T-helper 1 cell treated with Interleukin-12 subunit alpha and Interleukin-12 subunit beta and Interleukin-4 antibody, amounts not matched to agents 30 μg/mL and 1 μg/mL, for 36 hours (primary cell): ENCODE data around the gene AGPAT2.
"Not testable (repeated sequence)": the region's sequence is repeated elsewhere in the genome, so short reads cannot be mapped to it uniquely, and the experiment has no call there.

Experiments
- H3K27ac Mint-ChIP-seq: one replicate; pipeline ENCODE4 v1.8.0; 2021; ENCODE audit warnings: mild to moderate bottlenecking, mixed read lengths
- H3K27me3 Mint-ChIP-seq: one replicate; pipeline ENCODE4 v1.8.0; 2021; ENCODE audit warnings: low read depth, mixed read lengths
- H3K36me3 Mint-ChIP-seq: one replicate; pipeline ENCODE4 v1.8.0; 2021; ENCODE audit warnings: low read depth, mixed read lengths
- H3K4me1 Mint-ChIP-seq: one replicate; pipeline ENCODE4 v1.8.0; 2021; ENCODE audit warnings: low read depth, mixed read lengths
- H3K4me3 Mint-ChIP-seq: one replicate; pipeline ENCODE4 v1.8.0; 2021; ENCODE audit warnings: mild to moderate bottlenecking, moderate library complexity, mixed read lengths
- H3K9me3 Mint-ChIP-seq: one replicate; pipeline ENCODE4 v1.8.0; 2021; ENCODE audit warnings: mixed read lengths

AGPAT2 gene

DNA sequence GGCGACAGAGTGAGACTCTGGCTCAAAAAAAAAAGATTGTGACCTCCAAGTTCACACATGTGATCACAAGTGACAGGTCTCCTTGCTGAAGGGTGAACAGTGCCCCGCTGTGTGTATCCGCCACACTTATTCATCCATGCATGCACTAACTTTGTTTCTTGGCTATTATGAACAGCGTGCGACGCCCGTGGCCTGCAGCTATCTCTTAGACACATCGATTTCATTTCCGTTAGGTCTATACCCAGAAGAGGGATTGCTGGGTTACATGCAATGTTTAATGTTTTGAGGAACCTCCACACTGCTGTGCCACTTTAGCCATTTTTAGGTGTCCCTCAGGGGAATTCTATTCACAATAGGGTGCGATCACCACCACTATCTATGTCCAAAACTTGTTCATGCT is 36.6 kb downstream of the AGPAT2 start:
- H3K4me3 Mint-ChIP-seq, result no peak overlapping the region
- H3K36me3 Mint-ChIP-seq, result no peaks in the 10 kb centered on the region
- H3K27me3 Mint-ChIP-seq, result peaks cover 9% of the 10 kb centered on the region
- no peaks in the 10 kb centered on the region for H3K4me1 Mint-ChIP-seq
- H3K9me3 Mint-ChIP-seq, result no peaks in the 10 kb centered on the region
- H3K27ac Mint-ChIP-seq, result no peak overlapping the region

DNA sequence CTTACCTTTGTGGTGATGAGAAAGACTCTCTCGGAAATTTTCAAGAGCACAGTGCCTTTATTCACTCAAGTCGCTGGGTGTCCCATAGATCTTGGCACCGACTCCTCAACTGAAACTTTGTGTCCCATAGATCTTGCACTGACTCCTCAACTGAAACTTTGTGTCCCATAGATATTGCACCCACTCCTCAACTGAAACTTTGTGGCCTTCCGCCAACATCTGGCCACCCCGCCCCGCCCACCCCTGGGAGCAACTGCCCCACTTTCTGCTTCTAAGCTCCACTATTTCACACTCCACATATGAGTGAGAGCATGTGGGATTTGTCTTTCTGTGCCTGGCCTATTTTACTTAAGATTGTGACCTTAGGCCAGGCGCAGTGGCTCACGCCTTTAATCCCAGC is 37.2 kb downstream of the AGPAT2 start:
- Mint-ChIP-seq H3K4me1 (no peaks in the 10 kb centered on the region), H3K27ac (no peak overlapping the region), H3K27me3 (peaks cover 9% of the 10 kb centered on the region), H3K9me3 (no peaks in the 10 kb centered on the region), H3K36me3 (no peaks in the 10 kb centered on the region), H3K4me3 (no peak overlapping the region)

DNA sequence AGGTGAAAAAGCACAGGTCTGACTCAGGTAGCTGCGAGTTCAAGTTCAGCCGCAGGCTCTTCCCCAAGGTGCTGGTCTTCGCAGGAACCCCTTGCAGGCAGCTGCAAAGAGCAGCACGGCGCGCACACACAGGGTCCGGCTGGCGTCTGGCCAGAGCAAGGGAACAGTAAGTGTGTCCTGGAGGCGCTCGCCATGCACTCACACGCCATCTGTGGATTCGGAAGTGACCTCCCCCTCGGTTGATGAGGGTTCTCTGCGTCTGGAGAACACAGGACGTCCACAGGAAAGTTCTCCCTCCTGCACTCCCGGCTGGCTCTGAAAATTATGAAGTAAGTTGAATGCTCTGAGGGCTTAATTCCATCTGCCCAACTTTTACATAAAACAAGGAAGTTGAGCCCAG is 38.5 kb downstream of the AGPAT2 start:
- Mint-ChIP-seq H3K27me3 (peaks cover 12% of the 10 kb centered on the region), H3K27ac (no peak overlapping the region), H3K4me1 (no peaks in the 10 kb centered on the region), H3K9me3 (no peaks in the 10 kb centered on the region), H3K4me3 (no peak overlapping the region), H3K36me3 (no peaks in the 10 kb centered on the region)

DNA sequence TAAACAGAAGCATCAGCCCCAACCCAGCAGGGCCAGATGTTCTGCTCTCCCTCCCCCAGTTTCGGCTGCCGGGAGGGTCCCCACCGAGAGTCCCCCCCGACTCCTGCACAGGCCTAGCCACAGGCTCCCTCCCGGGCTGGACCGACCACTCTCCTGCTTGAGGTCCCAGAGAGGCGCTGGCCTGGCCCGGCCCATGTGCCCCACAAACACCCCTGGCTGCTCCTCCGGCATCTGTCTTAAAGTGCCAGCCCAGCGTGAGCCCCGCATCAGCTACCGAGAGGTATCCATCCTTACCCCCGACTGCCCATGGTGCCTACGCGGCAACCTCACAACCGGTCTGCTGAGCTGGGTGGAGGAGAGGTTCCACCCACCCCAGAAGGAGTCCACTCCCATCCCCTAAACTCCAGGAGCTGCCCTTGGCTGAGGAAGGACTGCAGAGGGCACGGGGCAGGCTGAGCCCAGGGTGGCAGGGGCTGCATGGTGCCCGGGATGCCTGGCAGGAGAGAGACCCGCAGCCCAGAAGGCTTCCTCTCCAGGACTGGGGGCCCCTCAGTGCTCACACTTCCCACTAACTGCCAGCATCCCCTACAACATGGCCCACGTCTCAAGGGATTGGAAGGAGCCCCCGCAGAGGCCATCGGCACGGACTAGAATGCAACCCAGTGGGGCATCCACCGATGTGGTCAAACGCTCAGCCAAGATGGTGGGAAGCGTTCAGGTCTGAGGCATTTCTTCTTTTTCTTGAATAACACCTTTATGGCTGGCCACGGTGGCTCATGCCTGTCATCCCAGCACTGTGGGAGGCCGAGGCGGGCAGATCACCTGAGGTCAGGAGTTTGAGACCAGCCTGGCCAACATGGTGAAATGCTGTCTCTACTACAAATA is 40.2 kb downstream of the AGPAT2 start:
- H3K36me3 Mint-ChIP-seq, result no peaks in the 10 kb centered on the region
- no peaks in the 10 kb centered on the region for H3K9me3 Mint-ChIP-seq
- no peak overlapping the region for H3K27ac Mint-ChIP-seq
- H3K4me1 Mint-ChIP-seq, result no peaks in the 10 kb centered on the region
- H3K27me3 Mint-ChIP-seq, result peaks cover 25% of the 10 kb centered on the region
- no peak overlapping the region for H3K4me3 Mint-ChIP-seq

DNA sequence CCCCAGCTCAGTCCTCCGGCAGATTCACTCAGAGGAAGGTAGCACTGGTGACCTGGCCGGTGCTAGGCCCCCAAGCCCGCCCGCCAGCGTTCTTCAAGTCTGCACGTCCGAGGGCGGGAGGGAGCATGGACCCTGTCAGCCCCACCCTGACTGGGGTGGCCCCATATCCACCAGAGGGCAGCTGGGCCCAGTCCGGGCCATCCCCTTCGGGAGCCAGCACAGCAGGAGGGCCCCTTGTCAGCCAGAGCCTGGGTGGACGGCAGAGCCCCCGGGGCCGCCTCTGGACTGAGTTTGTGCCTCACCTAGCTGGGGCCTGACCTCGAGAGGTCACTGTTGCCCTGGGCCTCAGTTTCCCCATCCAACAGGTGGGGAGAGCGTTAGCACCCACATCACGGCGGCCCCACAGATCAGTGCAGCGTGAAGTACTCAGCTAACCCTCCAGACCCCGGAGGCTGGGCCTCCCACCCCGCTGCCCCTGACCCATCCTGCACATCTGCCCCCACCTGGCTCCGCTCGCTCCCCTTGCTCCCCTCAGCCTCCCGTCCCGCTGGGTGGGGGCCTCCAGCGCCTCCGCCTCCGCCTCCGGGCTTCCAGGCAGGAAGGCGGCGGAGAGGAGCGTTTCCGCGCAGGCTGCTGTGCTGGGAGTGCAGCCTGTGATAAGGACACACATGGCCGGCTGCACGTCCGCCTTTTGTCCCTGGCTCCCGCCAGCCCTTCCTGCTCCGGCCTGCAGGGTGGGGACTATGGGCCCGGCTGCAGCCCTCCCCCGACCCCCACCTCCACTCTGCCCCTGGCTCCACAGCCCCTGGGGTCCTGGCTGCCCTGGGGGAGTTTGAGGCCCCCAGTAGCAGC is 41.1 kb downstream of the AGPAT2 start:
- Mint-ChIP-seq H3K27ac (no peak overlapping the region), H3K27me3 (peaks cover 25% of the 10 kb centered on the region), H3K4me1 (no peaks in the 10 kb centered on the region), H3K4me3 (no peak overlapping the region), H3K36me3 (no peaks in the 10 kb centered on the region), H3K9me3 (no peaks in the 10 kb centered on the region)

DNA sequence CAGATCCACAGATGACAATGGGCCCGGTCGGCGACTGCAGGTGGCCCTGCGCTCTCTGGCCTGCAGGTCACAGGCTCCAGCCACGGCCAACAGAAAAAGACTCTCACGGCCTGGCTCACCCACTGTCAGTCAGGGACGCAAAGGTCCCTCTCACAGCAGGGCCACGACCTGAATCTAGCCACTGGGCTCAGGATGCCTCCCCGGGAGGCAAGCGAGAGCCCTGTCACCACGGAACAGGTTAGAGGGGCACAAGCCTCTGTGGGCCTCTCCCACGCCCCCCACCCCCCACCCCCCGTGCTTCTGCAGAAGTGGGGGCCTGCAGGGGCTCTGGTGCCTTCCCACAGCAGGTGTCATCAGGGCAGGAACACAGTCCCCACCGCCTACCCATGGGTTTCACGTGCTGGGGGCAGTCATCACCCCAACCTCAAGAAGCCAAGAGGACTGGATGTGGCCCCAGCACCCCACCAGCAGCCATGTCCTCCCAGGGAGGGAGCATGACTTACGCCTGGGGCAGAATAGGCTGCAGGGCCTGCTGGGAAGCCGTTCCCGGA is 41.8 kb downstream of the AGPAT2 start:
- no peaks in the 10 kb centered on the region for H3K4me1 Mint-ChIP-seq
- no peaks in the 10 kb centered on the region for H3K9me3 Mint-ChIP-seq
- no peak overlapping the region for H3K4me3 Mint-ChIP-seq
- H3K36me3 Mint-ChIP-seq, result no peaks in the 10 kb centered on the region
- peaks cover 25% of the 10 kb centered on the region for H3K27me3 Mint-ChIP-seq
- no peak overlapping the region for H3K27ac Mint-ChIP-seq

DNA sequence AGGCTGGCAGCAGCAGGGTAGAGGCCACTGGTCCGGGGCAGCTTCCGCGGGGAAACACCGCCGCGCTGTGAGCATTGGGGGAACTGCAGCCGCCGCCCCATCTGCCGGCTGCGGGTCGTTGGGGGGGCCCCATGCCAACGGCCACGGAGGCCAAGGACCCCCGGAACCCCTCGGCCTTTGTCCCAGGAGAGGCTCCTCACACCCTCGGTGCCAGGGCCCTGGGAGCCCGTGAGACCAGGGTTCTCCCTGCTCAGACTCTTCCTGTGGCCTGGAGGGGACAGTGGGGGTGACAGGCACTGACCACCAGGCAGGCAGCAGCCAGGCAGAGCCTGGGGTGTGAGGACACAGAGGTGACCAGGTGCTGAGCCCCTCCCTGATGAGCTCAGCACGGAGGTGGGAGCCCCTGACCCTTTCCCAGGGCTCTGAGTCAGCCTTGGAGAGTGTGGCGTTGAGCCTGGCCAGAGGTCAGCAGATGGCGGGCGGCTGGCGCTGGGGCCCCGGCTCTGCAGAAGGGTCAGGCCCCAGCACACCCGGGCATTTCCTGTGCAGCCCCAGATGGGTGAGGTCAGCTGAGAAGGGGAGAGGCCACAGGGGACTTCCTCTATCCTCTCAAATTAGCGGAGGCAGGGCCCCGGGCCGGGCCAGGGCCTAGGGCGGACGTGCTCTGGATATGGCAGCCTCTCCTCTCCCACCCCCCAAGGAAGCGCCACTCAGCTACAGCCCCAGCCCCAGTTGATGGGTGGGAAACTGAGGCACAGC is 42.5 kb downstream of the AGPAT2 start:
- Mint-ChIP-seq H3K27ac (no peak overlapping the region), H3K36me3 (no peaks in the 10 kb centered on the region), H3K4me1 (no peaks in the 10 kb centered on the region), H3K9me3 (no peaks in the 10 kb centered on the region), H3K27me3 (peaks cover 25% of the 10 kb centered on the region), H3K4me3 (no peak overlapping the region)

DNA sequence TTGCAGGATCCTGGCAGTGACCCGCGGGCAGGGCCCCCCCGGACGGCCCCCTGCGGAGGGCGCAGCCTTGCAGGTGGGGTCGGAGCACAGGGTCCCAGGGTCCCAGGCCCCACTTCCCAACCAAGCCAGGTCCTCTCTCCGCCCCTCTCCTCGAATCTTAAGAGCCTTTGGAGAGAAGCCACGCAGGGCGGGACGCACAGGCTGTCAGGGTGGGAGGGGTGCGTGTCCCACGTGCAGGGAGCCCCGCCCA is 43.0 kb downstream of the AGPAT2 start:
- Mint-ChIP-seq H3K4me3 (no peak overlapping the region), H3K4me1 (no peaks in the 10 kb centered on the region), H3K36me3 (no peaks in the 10 kb centered on the region), H3K27me3 (peaks cover 25% of the 10 kb centered on the region), H3K9me3 (no peaks in the 10 kb centered on the region), H3K27ac (no peak overlapping the region)

DNA sequence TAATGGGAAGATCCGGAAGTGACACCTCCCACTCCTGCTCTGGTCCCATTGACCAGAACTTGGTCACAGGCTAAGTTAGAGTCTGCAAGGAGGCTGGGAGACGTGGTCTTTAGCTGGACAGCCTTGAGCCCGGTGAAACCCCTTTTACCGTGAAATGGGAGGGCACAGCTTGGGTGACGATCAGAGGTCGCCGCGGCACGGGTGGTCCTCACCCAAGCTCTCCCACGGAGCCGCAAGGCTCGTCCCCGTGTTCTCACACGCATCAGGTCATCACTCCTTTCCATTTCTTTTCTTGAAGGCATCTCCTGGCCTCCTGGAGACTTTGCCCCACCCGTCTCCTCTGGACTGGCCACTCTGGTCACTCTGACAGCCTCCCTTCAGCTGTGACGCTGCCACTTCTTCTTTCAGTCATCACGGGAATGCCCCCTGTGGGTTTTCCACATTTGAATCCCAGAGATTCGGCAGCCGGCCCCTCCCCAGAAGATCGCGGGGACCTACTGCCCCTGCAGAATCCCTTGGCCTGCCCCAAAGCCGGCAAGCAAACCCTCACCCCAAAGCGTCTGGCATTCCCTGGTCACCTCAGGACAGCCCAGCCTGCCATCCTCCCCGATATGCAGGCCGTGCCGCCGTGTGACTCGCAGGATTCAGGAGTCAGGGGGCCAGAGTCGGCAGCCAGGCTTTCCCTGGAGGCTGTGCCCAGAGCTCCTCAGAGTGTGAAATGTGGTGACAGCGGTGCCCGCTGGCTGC is 43.5 kb downstream of the AGPAT2 start:
- H3K4me1 Mint-ChIP-seq, result no peaks in the 10 kb centered on the region
- no peak overlapping the region for H3K27ac Mint-ChIP-seq
- H3K36me3 Mint-ChIP-seq, result no peaks in the 10 kb centered on the region
- H3K27me3 Mint-ChIP-seq, result peaks cover 22% of the 10 kb centered on the region
- no peak overlapping the region for H3K4me3 Mint-ChIP-seq
- H3K9me3 Mint-ChIP-seq, result no peaks in the 10 kb centered on the region

DNA sequence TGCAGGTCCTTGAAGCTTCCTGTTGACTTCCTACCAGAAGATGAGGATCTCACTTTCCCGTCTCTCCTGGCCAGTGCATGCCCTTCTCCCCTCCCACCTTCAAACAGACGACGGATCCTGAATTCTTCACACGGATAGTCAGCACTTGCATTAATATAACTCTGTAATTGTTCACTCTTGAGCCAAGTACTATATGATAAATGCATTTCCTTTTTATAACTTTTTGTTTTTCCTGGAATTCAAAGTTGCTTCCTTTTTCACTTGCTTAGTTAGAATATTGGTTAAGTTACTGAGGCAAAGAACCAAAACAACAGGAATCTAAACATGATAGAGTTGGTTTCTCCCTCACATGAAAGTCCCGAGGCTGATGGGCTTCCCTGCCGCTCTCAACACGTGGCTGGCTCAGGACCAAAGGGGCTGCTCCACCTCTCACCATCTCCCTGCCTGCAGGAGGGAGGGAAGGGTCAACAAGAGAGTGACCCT is 44.8 kb downstream of the AGPAT2 start:
- H3K27me3 Mint-ChIP-seq, result peaks cover 19% of the 10 kb centered on the region
- H3K9me3 Mint-ChIP-seq, result no peaks in the 10 kb centered on the region
- no peak overlapping the region for H3K4me3 Mint-ChIP-seq
- no peak overlapping the region for H3K27ac Mint-ChIP-seq
- no peaks in the 10 kb centered on the region for H3K4me1 Mint-ChIP-seq
- H3K36me3 Mint-ChIP-seq, result no peaks in the 10 kb centered on the region

DNA sequence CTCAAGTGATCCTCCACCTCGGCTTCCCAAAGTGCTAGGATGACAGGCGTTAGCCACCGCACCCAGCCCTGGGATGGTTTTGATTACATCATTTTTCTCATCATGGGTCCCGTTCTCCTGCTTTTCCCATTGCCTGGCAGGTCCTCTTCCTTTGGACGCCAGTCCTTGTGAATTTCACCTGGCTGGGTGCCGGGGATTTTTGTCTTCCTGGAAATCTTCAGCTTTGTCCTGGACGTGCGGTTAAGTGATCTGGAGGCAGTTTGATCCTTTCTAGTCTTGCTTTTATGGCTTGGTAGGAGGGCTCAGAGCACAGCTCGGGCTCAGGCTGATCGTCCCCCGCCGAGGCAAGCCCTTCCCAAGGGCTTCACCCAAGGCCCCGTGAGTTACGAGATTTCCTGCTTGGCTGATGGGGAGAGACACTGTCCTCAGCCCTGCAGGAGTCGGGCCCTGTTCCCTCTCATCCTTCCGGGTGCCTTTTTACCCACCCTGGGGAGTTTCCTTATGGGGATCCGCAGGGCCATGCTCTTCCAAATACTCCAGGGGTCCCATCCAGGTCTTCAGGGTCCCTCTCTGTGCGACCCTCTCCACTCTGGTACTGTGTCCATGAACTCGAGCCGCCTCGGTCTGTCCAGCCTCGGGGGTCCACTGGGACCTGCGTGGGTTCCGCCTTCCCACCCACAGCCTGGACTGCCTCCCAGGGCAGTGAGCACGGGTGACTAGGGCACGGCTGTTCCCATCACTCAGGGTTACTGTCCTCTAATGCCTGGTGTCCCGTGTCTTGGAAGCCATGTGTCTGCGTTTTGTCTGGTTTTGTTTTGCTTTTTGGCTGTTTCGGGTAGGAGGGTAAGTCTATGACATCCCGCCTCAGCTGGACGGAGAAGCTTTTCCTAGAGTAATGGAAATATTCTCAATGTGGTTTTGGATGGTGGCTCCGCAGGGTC is 46.8 kb downstream of the AGPAT2 start:
- Mint-ChIP-seq H3K4me3 (no peak overlapping the region), H3K36me3 (no peaks in the 10 kb centered on the region), H3K9me3 (no peaks in the 10 kb centered on the region), H3K27ac (no peak overlapping the region), H3K4me1 (no peaks in the 10 kb centered on the region), H3K27me3 (peaks cover 20% of the 10 kb centered on the region)

DNA sequence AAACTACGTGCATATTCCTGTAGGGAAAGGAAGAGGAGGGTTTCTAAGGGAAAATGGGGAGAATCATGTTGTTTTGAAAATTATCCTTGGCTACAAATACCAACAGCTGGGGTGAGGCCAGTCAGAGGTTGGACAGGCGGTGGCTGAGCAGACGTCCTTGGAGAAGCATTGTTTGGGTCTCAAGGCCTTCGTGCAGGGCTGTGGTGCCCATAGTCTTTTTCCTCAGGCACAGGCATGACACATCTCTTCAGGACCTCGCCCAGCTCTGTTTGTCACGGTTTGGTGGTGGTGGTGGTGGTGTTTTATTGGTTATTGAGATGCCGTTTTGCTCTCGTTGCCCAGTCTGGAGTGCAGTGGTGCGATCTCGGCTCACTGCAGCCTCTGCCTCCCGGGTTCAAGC is 52.4 kb downstream of the AGPAT2 start:
- Mint-ChIP-seq H3K4me1 (peaks cover 3% of the 10 kb centered on the region), H3K27me3 (peaks cover 3% of the 10 kb centered on the region), H3K4me3 (no peak overlapping the region), H3K27ac (no peak overlapping the region), H3K36me3 (no peaks in the 10 kb centered on the region), H3K9me3 (no peaks in the 10 kb centered on the region)

DNA sequence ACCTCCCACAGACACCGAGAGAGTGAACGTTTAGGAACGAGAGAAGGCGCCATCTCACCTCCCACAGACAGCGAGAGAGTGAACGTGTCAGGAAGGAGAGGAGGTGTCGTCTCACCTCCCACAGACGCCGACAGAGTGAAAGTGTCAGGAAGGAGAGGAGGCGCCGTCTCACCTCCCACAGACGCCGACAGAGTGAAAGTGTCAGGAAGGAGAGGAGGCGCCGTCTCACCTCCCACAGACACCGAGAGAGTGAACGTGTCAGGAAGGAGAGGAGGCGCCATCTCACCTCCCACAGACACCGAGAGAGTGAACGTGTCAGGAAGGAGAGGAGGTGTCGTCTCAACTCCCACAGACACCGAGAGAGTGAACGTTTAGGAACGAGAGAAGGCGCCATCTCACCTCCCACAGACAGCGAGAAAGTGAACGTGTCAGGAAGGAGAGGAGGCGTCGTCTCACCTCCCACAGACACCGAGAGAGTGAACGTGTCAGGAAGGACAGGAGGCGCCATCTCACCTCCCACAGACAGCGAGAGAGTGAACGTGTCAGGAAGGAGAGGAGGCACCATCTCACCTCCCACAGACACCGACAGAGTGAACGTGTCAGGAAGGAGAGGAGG is 54.7 kb downstream of the AGPAT2 start:
- not testable (repeated sequence) for H3K27ac Mint-ChIP-seq, H3K36me3 Mint-ChIP-seq, H3K4me3 Mint-ChIP-seq, H3K27me3 Mint-ChIP-seq, H3K4me1 Mint-ChIP-seq, H3K9me3 Mint-ChIP-seq
